Heart right ventricle (tissue), 16 donors: ENCODE data around the gene SLC22A3. TPM values are rescaled to one million over a fixed set of nuclear protein-coding genes. Genes with fewer than 3 reads are reported as not detected.

Source experiments
- ATAC-seq, 8 donors: fragments of 200-7000 bp; cut with Tn5 transposase; one replicate each; pipeline ENCODE4 v1.9.1; 2020; ENCODE audit warnings: mild to moderate bottlenecking in 8 of 8, moderate library complexity in 8 of 8, moderate number of reproducible peaks in 1 of 8
- DNase-seq, 2 donors: peaks; one replicate each; pipeline ENCODE4 v3.0.0-alpha.2; 2020
- H3K27ac ChIP-seq, 10 donors: fragments of 200-600 bp; sonication (generic) in 2 of 10; one replicate each; pipeline versions ENCODE4 v1.5.0 to v1.8.0; 2020 to 2022; ENCODE audit warnings: mild to moderate bottlenecking in 3 of 10
- H3K27me3 ChIP-seq, 7 donors: fragments of 200-600 bp; one replicate each; pipeline ENCODE4 v1.8.0; 2021 to 2022; ENCODE audit warnings: mild to moderate bottlenecking in 2 of 7
- H3K36me3 ChIP-seq, 9 donors: fragments of 200-600 bp; sonication (generic) in 1 of 9; one replicate each; pipeline versions ENCODE4 v1.5.0 to v1.8.0; 2020 to 2022; ENCODE audit warnings: mild to moderate bottlenecking in 2 of 9
- H3K4me1 ChIP-seq, 9 donors: fragments of 200-600 bp; sonication (generic) in 1 of 9; one replicate each; pipeline versions ENCODE4 v1.5.0 to v1.8.0; 2020 to 2022; ENCODE audit warnings: mild to moderate bottlenecking in 4 of 9
- H3K4me3 ChIP-seq, 10 donors: fragments of 200-600 bp; sonication (generic) in 2 of 10; one replicate each; pipeline versions ENCODE4 v1.5.0 to v1.8.0; 2020 to 2022; ENCODE audit warnings: mild to moderate bottlenecking in 7 of 10, moderate library complexity in 2 of 10
- H3K9me3 ChIP-seq, 11 donors: fragments of 200-600 bp in 10 of 11; sonication (generic) in 2 of 11; one replicate each; pipeline versions ENCODE4 v1.5.0 to v1.8.0; 2013 to 2022; ENCODE audit warnings: mild to moderate bottlenecking in 2 of 11, control low read depth in 1 of 11, moderate library complexity in 1 of 11
- CTCF ChIP-seq, 9 donors: fragments of 200-600 bp; sonication (generic) in 2 of 9; IDR thresholded peaks; one replicate each; pipeline versions ENCODE4 v1.5.0 to v1.8.0; 2021 to 2022; ENCODE audit warnings: antibody characterized with exemption in 9 of 9, mild to moderate bottlenecking in 5 of 9, moderate library complexity in 1 of 9
- WGBS, 2 donors: extraction: QIAGEN DNeasy Blood & Tissue Kit; methylation state at CpG; one replicate each; pipeline ENCODE4 v1.1.7; 2013; ENCODE audit warnings: inconsistent platforms in 1 of 2; 5-methylcytosine and 5-hydroxymethylcytosine counted together
- intact Hi-C, 10 donors: fragments of 100-400 bp; cut with DNase I; formaldehyde crosslinking; loops; one replicate each; pipeline versions ENCODE4 v1.11.1 to v1.14.2; 2022
- polyA plus RNA-seq, 2 donors: library from polyadenylated mRNA; stranded (reverse); fragments of 200-250 nt; gene quantifications; one replicate each; pipeline ENCODE4 v1.2.3, GENCODE V29; 2013
- total RNA-seq, 10 donors: library from RNA; stranded (reverse); fragmentation: NEBNext Ultra II Directional in 3 of 10; extraction: Animal tissue kit (Norgen Biotek cat#: 25700) in 3 of 10; gene quantifications; one replicate each; pipeline versions ENCODE4 v1.2.1 to v1.2.4, GENCODE V29; 2021 to 2023
- donor health status: Arrhythmogenic right ventricular cardiomyopathy.
- donor health status: ischemic (EF 13 %, LVEDD 7.1; RV severe dilation, severe dysfunction).
- donor health status: healthy with polysubstance abuse.
- donor health status: DM: no; HTN: yes; CAD: no.
- donor health status: DM: no; HTN: no; CAD: no.
- donor health status: ischemic (EF 25% LVEDD 6.9; RV normal size, moderate dysfunction).
- donor health status: ischemic (EF 25% LVEDD 5.7; RV mildly dilated, moderate dysfunction).
- donor health status: healthy.
- donor health status: DM: yes; HTN: yes; CAD: no.
- donor health status: Ischemic cardiomyopathy.
- donor health status: ischemic (EF 35%, LVEDD 5.7; RV mildly dilated, moderate dysfunction).
- donor health status: nonischemic (EF 11% LVEDD 7.7; RV severe dilation, severe dysfunction).
- donor health status: DM: yes; HTN: yes; CAD: no.
- donor health status: PGD.
- donor health status: ischemic (EF 29% LVEDD 5.4; RV normal size, mild dysfunction).
- donor health status: nonischemic (EF 23%, LVEDD 6.1; RV moderate dilation, normal function).

SLC22A3 gene
- total and polyA plus RNA-seq, 12 donors: 0.26 to 2.0 (median 0.71) TPM

- Histone ChIP-seq H3K9me3 (peaks cover 0 to 16% (median 9%) of the 10 kb centered on the region in 11 donors), H3K4me3 (no peak overlapping the region), H3K4me1 (no peaks in the 10 kb centered on the region), H3K27ac (no peak overlapping the region), H3K36me3 (no peaks in the 10 kb centered on the region), H3K27me3 (peaks cover 0 to 3% (median 0%) of the 10 kb centered on the region in 7 donors)
- TF ChIP-seq CTCF (IDR thresholded peaks at IDR 0.05): no peak
- ATAC-seq (no peak), DNase-seq (no peak)
- 69 to 73% methylated on average over 4 of the region's 4 CpGs for WGBS, 2 donors
- intact Hi-C loops: no loop called here
These were observed 30.7 kb downstream of the SLC22A3 start for GRCh38 chr6:160378882-160379281.

- intact Hi-C loops: no loop called here
- no peak for TF ChIP-seq CTCF (IDR thresholded peaks at IDR 0.05)
- Histone ChIP-seq H3K4me1 (no peaks in the 10 kb centered on the region), H3K9me3 (peaks cover 0 to 16% (median 9%) of the 10 kb centered on the region in 11 donors), H3K27ac (no peak overlapping the region), H3K36me3 (no peaks in the 10 kb centered on the region), H3K27me3 (no peaks in the 10 kb centered on the region), H3K4me3 (no peak overlapping the region)
- DNase-seq (no peak), ATAC-seq (no peak)
These were observed 31.3 kb downstream of the SLC22A3 start for GRCh38 chr6:160379466-160379865.

- DNase-seq (no peak), ATAC-seq (no peak)
- Histone ChIP-seq H3K4me3 (no peak overlapping the region), H3K27ac (no peak overlapping the region), H3K27me3 (peaks cover 0 to 4% (median 0%) of the 10 kb centered on the region in 7 donors), H3K4me1 (peaks cover 0 to 15% (median 0%) of the 10 kb centered on the region in 9 donors), H3K9me3 (peaks cover 0 to 16% (median 9%) of the 10 kb centered on the region in 11 donors), H3K36me3 (no peaks in the 10 kb centered on the region)
- WGBS, 2 donors: 64 to 78% methylated on average over 1 of the region's 1 CpG
- no peak for TF ChIP-seq CTCF (IDR thresholded peaks at IDR 0.05)
- intact Hi-C loops: no loop called here
These were observed 34.8 kb downstream of the SLC22A3 start for GRCh38 chr6:160382946-160383345.

GRCh38 chr6:160386869-160387530 is 38.8 kb downstream of the SLC22A3 start:
- Histone ChIP-seq H3K36me3 (no peaks in the 10 kb centered on the region), H3K27me3 (peaks cover 0 to 4% (median 0%) of the 10 kb centered on the region in 7 donors), H3K27ac (peak overlapping the region in 1 of 10 donors; percentile 10), H3K4me1 (peaks cover 0 to 15% (median 0%) of the 10 kb centered on the region in 9 donors), H3K9me3 (peaks cover 0 to 16% (median 9%) of the 10 kb centered on the region in 11 donors), H3K4me3 (no peak overlapping the region)
- intact Hi-C loops: no loop called here
- peak in 5 of 8 donors; percentile 24 to 78 (median 69) for ATAC-seq
- TF ChIP-seq CTCF (IDR thresholded peaks at IDR 0.05): no peak
- 63 to 80% methylated on average over 5 of the region's 5 CpGs for WGBS, 2 donors
- DNase-seq: no peak
